ENCODE measurements around the gene TALDO1. TPM values are rescaled to one million over a fixed set of nuclear protein-coding genes. Genes with fewer than 3 reads are reported as not detected.

Gene TALDO1
- total and polyA plus RNA-seq, 2 experiments from 2014 or later = 353 to 402 TPM

DNA sequence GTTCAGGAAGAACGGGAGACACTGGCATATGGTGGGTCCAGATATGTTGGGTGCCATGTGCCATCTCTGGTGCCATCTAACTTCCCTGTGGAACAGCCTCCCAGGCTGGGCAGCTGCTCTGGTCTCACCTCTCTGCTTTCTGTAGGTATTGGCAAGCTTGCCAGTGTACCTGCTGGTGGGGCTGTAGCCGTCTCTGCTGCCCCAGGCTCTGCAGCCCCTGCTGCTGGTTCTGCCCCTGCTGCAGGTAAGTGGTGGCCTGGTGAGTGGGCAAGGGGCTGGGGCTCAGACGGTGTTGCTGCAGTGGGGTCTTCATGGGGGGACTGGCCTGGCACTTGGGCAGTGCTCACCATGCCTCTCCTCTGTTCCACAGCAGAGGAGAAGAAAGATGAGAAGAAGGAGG, 65.1 kb downstream of the TALDO1 start (continued):
- TF ChIP-seq, protein P1, sequence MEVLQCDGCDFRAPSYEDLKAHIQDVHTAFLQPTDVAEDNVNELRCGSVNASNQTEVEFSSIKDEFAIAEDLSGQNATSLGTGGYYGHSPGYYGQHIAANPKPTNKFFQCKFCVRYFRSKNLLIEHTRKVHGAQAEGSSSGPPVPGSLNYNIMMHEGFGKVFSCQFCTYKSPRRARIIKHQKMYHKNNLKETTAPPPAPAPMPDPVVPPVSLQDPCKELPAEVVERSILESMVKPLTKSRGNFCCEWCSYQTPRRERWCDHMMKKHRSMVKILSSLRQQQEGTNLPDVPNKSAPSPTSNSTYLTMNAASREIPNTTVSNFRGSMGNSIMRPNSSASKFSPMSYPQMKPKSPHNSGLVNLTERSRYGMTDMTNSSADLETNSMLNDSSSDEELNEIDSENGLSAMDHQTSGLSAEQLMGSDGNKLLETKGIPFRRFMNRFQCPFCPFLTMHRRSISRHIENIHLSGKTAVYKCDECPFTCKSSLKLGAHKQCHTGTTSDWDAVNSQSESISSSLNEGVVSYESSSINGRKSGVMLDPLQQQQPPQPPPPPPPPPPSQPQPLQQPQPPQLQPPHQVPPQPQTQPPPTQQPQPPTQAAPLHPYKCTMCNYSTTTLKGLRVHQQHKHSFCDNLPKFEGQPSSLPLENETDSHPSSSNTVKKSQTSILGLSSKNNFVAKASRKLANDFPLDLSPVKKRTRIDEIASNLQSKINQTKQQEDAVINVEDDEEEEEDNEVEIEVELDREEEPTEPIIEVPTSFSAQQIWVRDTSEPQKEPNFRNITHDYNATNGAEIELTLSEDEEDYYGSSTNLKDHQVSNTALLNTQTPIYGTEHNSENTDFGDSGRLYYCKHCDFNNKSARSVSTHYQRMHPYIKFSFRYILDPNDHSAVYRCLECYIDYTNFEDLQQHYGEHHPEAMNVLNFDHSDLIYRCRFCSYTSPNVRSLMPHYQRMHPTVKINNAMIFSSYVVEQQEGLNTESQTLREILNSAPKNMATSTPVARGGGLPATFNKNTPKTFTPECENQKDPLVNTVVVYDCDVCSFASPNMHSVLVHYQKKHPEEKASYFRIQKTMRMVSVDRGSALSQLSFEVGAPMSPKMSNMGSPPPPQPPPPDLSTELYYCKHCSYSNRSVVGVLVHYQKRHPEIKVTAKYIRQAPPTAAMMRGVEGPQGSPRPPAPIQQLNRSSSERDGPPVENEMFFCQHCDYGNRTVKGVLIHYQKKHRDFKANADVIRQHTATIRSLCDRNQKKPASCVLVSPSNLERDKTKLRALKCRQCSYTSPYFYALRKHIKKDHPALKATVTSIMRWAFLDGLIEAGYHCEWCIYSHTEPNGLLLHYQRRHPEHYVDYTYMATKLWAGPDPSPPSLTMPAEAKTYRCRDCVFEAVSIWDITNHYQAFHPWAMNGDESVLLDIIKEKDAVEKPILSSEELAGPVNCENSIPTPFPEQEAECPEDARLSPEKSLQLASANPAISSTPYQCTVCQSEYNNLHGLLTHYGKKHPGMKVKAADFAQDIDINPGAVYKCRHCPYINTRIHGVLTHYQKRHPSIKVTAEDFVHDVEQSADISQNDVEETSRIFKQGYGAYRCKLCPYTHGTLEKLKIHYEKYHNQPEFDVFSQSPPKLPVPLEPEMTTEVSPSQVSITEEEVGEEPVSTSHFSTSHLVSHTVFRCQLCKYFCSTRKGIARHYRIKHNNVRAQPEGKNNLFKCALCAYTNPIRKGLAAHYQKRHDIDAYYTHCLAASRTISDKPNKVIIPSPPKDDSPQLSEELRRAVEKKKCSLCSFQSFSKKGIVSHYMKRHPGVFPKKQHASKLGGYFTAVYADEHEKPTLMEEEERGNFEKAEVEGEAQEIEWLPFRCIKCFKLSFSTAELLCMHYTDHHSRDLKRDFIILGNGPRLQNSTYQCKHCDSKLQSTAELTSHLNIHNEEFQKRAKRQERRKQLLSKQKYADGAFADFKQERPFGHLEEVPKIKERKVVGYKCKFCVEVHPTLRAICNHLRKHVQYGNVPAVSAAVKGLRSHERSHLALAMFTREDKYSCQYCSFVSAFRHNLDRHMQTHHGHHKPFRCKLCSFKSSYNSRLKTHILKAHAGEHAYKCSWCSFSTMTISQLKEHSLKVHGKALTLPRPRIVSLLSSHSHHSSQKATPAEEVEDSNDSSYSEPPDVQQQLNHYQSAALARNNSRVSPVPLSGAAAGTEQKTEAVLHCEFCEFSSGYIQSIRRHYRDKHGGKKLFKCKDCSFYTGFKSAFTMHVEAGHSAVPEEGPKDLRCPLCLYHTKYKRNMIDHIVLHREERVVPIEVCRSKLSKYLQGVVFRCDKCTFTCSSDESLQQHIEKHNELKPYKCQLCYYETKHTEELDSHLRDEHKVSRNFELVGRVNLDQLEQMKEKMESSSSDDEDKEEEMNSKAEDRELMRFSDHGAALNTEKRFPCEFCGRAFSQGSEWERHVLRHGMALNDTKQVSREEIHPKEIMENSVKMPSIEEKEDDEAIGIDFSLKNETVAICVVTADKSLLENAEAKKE (CRISPR knock-in tag; IDR thresholded peaks at IDR 0.05) = no peak

DNA sequence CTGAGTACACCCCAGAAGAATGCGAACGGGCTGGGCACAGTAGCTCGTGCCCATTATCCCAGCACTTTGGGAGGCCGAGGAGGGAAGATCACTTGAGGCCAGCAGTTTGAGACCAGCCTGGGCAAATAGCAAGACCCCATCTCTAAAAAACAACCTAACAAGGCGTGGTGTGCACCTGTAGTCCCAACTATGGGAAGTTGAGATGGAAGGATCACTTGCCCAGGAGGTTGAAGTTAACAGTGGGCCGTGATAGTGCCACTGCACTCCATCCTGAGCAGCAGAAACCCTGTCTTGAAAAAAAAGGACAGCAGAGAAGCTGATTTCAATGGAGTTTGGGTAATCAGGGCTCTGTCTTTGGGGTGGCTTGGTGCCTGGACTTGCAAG, 65.8 kb downstream of the TALDO1 start:
- H3K79me2 ChIP-seq (replicated peaks; ENCODE audit: insufficient read depth) = peaks cover 31% of the 10 kb centered on the region
- DNase-seq (ENCODE audit: low spot score) (no peak), ATAC-seq (no peak)
- no peak overlapping the region for H3K4me2 ChIP-seq
- peaks cover 22% of the 10 kb centered on the region for H3K36me3 ChIP-seq (ENCODE audit: insufficient read depth)
- H3K27me3 ChIP-seq (ENCODE audit: insufficient read depth) = no peaks in the 10 kb centered on the region
- H2AFZ ChIP-seq = no peak overlapping the region
- no peak overlapping the region for H3K4me3 ChIP-seq
- no peak overlapping the region for H3K27ac Mint-ChIP-seq
- H3K9me3 Mint-ChIP-seq = peaks cover 5% of the 10 kb centered on the region; the same call in 1 of the 3 replicates
- peaks cover 13% of the 10 kb centered on the region for H3K4me1 ChIP-seq (ENCODE audit: insufficient read depth)
- H4K20me1 ChIP-seq (replicated peaks; ENCODE audit: insufficient read depth) = peaks cover 20% of the 10 kb centered on the region
- no peak for TF ChIP-seq POLR2AphosphoS5 (IDR thresholded peaks at IDR 0.05; ENCODE audit: low read depth)
- TF ChIP-seq NANOG (IDR thresholded peaks at IDR 0.05; ENCODE audit: borderline replicate concordance) = no peak
- no peak for TF ChIP-seq EZH2phosphoT487 (IDR thresholded peaks at IDR 0.05; ENCODE audit: unreplicated experiment)
- TF ChIP-seq, protein P1 (CRISPR knock-in tag; IDR thresholded peaks at IDR 0.05) = no peak
- TF ChIP-seq ZNF114 (CRISPR knock-in tag; IDR thresholded peaks at IDR 0.05) = no peak
- TF ChIP-seq EZH2 (IDR thresholded peaks at IDR 0.05; ENCODE audit: low read depth, unreplicated experiment) = no peak
- TF ChIP-seq, protein P2, sequence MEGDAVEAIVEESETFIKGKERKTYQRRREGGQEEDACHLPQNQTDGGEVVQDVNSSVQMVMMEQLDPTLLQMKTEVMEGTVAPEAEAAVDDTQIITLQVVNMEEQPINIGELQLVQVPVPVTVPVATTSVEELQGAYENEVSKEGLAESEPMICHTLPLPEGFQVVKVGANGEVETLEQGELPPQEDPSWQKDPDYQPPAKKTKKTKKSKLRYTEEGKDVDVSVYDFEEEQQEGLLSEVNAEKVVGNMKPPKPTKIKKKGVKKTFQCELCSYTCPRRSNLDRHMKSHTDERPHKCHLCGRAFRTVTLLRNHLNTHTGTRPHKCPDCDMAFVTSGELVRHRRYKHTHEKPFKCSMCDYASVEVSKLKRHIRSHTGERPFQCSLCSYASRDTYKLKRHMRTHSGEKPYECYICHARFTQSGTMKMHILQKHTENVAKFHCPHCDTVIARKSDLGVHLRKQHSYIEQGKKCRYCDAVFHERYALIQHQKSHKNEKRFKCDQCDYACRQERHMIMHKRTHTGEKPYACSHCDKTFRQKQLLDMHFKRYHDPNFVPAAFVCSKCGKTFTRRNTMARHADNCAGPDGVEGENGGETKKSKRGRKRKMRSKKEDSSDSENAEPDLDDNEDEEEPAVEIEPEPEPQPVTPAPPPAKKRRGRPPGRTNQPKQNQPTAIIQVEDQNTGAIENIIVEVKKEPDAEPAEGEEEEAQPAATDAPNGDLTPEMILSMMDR (conservative IDR thresholded peaks at IDR 0.05; ENCODE audit: low read depth in 2 of 2) = no peak
- H3K36me3 Mint-ChIP-seq (ENCODE audit: low read depth) = peaks cover 46% of the 10 kb centered on the region
- H3K4me3 Mint-ChIP-seq = peak overlapping the region; percentile 94; the same call in 1 of the 3 replicates
- H3K4me1 Mint-ChIP-seq = peaks cover 18% of the 10 kb centered on the region; the same call in 2 of the 3 replicates
- H3K9me2 ChIP-seq (ENCODE audit: insufficient read depth) = no peaks in the 10 kb centered on the region
- peaks cover 46% of the 10 kb centered on the region for H3F3A ChIP-seq (replicated peaks; ENCODE audit: low read depth)
- H3K27ac ChIP-seq (ENCODE audit: low read depth) = peak overlapping the region; percentile 94
- peaks cover 35% of the 10 kb centered on the region for H3K27me3 Mint-ChIP-seq (ENCODE audit: insufficient read depth, low read depth, poor library complexity)
